Ovary (tissue), 9 donors: Measurements from ENCODE around the gene SORCS2. TPM values are rescaled to one million over a fixed set of nuclear protein-coding genes. Genes with fewer than 3 reads are reported as not detected.
A peak's percentile ranks its signal among the peaks of the same experiment; 100 is the strongest.

Experiments
- DNase-seq, 5 donors: peaks; one replicate each; pipeline ENCODE4 v3.0.0-alpha.2; 2019 to 2020
- H3K27ac ChIP-seq, 2 donors: fragments of 200-600 bp; one replicate each; pipeline versions ENCODE4 v1.5.1 to v1.8.0; 2019 to 2022
- H3K27me3 ChIP-seq: fragments of 200-600 bp; one replicate; pipeline ENCODE4 v1.8.0; 2022
- H3K36me3 ChIP-seq: fragments of 200-600 bp; sonication (generic); one replicate; pipeline ENCODE4 v1.5.1; 2019
- H3K4me1 ChIP-seq: one replicate; pipeline ENCODE4 v1.8.1; 2013; ENCODE audit warnings: mild to moderate bottlenecking, moderate library complexity; ENCODE audit not compliant: insufficient read depth
- H3K4me3 ChIP-seq: fragments of 200-600 bp; sonication (generic); one replicate; pipeline ENCODE4 v1.5.1; 2017
- H3K9me3 ChIP-seq, 2 donors: fragments of 200-600 bp in 1 of 2; sonication (generic) in 1 of 2; one replicate each; pipeline versions ENCODE4 v1.5.1 to v1.8.1; 2013 to 2019; ENCODE audit warnings: mild to moderate bottlenecking in 1 of 2, moderate library complexity in 1 of 2
- EP300 ChIP-seq: sonication (generic); formaldehyde crosslinking; IDR thresholded peaks from one replicate; pipeline ENCODE4 v1.6.1; 2017; ENCODE audit warnings: antibody characterized with exemption
- POLR2A ChIP-seq: fragments of 450-650 bp; IDR thresholded peaks from one replicate; pipeline ENCODE4 v1.6.1; 2017; ENCODE audit warnings: antibody characterized with exemption, mild to moderate bottlenecking, moderate library complexity
- WGBS, 3 donors: extraction: QIAGEN DNeasy Blood & Tissue Kit in 1 of 3; methylation state at CpG; one replicate each; pipeline versions ENCODE4 v1.1.5 to v1.1.7; 2013 to 2017; 5-methylcytosine and 5-hydroxymethylcytosine counted together
- intact Hi-C, 4 donors: fragments of 100-400 bp; cut with DNase I; formaldehyde crosslinking; loops; one replicate each; pipeline versions ENCODE4 v1.11.0 to v1.15.1; 2022 to 2023
- polyA plus RNA-seq, 2 donors: library from polyadenylated mRNA; stranded (reverse); fragments of 200-250 nt in 1 of 2; fragments of 350-450 nt in 1 of 2; fragmentation: Illumina TruSeq in 1 of 2; extraction: RNeasy Lipid Tissue Mini Kit (QIAGEN cat#74804) in 1 of 2; gene quantifications; one replicate each; pipeline ENCODE4 v1.2.3, GENCODE V29; 2013 to 2014
- total RNA-seq, 7 donors: library from RNA; depleted of rRNA in 2 of 7; stranded (reverse); fragments of >200 nt in 2 of 7; fragmentation: NEBNext Ultra II Directional in 3 of 7; extraction: Animal tissue kit (Norgen Biotek cat#: 25700) in 3 of 7; gene quantifications; one replicate each; pipeline versions ENCODE4 v1.1.0 to v1.2.4, GENCODE V29; 2016 to 2023
- TF ChIP-seq, protein P1 (sequence below), 3 donors: fragments of 450-650 bp in 2 of 3; fragments of 200-600 bp in 1 of 3; IDR thresholded peaks; one replicate each; pipeline versions ENCODE4 v1.5.1 to v1.8.0; 2016 to 2022; ENCODE audit warnings: antibody characterized with exemption in 3 of 3, mild to moderate bottlenecking in 1 of 3
- donor health status: DM: no; HTN: no; CAD: no; lungs with moderate emphysema.
- donor health status: DM: no; HTN: no; CAD: no.
- donor health status: Bipolar disorder and iron deficiency.
- donor health status: DM: yes; HTN: yes; CAD: no.
- donor health status: DM: no; HTN: no; CAD: no.
- donor health status: DM: yes; HTN: yes; CAD: no.

Gene SORCS2
- total and polyA plus RNA-seq, 9 donors: 0.60 to 23.9 (median 7.1) TPM

DNA sequence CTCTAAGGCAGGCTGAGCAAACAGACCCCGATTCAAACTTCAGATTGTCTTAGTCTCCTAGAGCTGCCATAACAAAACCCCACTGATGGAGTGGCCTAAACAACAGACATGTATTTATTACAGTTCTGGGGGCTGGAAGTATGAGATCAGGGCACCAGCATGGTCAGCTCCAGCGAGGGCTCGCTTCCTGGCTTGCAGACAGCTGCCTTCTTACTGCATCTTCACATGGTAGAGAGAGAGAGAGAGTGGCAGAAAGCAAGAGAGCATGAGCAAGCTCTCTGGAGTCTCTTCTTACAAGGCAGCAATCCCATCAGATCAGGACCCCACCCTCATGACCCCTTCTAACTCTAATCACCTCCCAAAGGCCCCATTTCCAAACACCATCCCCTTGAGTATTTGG, 22.3 kb upstream of the SORCS2 start:
- peak in 1 of 5 donors; percentile 1 for DNase-seq
- TF ChIP-seq, protein P1, sequence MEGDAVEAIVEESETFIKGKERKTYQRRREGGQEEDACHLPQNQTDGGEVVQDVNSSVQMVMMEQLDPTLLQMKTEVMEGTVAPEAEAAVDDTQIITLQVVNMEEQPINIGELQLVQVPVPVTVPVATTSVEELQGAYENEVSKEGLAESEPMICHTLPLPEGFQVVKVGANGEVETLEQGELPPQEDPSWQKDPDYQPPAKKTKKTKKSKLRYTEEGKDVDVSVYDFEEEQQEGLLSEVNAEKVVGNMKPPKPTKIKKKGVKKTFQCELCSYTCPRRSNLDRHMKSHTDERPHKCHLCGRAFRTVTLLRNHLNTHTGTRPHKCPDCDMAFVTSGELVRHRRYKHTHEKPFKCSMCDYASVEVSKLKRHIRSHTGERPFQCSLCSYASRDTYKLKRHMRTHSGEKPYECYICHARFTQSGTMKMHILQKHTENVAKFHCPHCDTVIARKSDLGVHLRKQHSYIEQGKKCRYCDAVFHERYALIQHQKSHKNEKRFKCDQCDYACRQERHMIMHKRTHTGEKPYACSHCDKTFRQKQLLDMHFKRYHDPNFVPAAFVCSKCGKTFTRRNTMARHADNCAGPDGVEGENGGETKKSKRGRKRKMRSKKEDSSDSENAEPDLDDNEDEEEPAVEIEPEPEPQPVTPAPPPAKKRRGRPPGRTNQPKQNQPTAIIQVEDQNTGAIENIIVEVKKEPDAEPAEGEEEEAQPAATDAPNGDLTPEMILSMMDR (IDR thresholded peaks at IDR 0.05): no peak

GRCh38 chr4:7171191-7171900, 21.0 kb upstream of the SORCS2 start:
- H3K27ac ChIP-seq: no peak overlapping the region
- WGBS, 3 donors: 82 to 85% (median 85%) methylated on average over 4 of the region's 4 CpGs
- no peaks in the 10 kb centered on the region for H3K27me3 ChIP-seq
- H3K4me1 ChIP-seq: no peaks in the 10 kb centered on the region
- intact Hi-C loops: no loop called here
- TF ChIP-seq, protein P1 (IDR thresholded peaks at IDR 0.05): no peak
- TF ChIP-seq POLR2A (no peak), EP300 (no peak)
- no peak overlapping the region for H3K4me3 ChIP-seq
- H3K36me3 ChIP-seq: no peaks in the 10 kb centered on the region
- DNase-seq: peak in 1 of 5 donors; percentile 1
- no peaks in the 10 kb centered on the region for H3K9me3 ChIP-seq

More for the DNA sequence above, 22.3 kb upstream of the SORCS2 start:
- H3K27me3 ChIP-seq: no peaks in the 10 kb centered on the region
- no peaks in the 10 kb centered on the region for H3K36me3 ChIP-seq
- no peaks in the 10 kb centered on the region for H3K4me1 ChIP-seq
- H3K4me3 ChIP-seq: no peak overlapping the region
- H3K9me3 ChIP-seq: no peaks in the 10 kb centered on the region
- intact Hi-C loops: no loop called here
- H3K27ac ChIP-seq: no peak overlapping the region
- 82 to 93% (median 92%) methylated on average over 3 of the region's 3 CpGs for WGBS, 3 donors

DNA sequence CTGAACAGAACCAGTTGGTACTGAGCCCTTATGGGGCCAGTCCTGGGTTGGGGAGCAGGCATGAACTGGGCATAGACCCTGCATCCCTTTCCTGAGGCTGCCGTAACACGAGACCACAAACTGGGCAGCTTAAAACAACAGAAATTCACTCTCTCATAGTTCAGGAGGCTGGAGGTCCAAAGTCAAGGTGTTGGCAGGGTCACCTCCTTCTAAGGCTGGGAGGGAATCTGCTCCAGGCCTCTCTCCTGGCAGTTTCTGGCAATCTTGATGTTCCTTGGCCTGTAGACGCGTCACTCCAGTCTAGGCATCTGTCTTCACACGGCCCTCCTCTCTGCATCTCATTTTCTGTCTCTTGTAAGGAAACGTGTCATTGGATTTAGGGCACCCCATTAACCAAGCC, 19.8 kb upstream of the SORCS2 start:
- Histone ChIP-seq H3K9me3 (no peaks in the 10 kb centered on the region), H3K36me3 (no peaks in the 10 kb centered on the region), H3K4me3 (no peak overlapping the region), H3K4me1 (no peaks in the 10 kb centered on the region), H3K27me3 (no peaks in the 10 kb centered on the region), H3K27ac (no peak overlapping the region)
- WGBS, 3 donors: 92 to 96% (median 92%) methylated on average over 6 of the region's 6 CpGs
- TF ChIP-seq EP300 (no peak), POLR2A (no peak)
- TF ChIP-seq, protein P1 (IDR thresholded peaks at IDR 0.05): no peak
- DNase-seq: peak in 1 of 5 donors; percentile 2
- intact Hi-C loops: no loop called here

DNA sequence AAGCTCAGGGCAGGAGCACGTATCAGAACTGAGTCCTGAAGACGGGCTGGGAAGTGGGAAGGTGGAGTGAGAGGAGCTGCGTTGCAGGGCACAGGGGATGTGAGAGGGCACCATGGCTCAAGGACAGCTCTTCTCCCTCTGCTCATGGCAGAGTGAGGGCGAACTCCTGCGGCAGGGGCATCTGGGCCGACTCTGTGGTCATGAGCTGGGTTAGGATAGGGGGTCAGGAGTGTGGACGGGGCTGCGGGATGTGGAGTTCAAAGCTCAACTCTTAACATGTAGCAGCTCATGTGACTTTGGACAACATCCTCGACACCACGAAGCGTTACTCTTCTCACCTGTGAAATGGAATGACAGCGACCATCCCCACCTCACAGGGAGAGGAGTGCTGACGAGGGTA, 19.4 kb upstream of the SORCS2 start:
- H3K4me1 ChIP-seq: no peaks in the 10 kb centered on the region
- intact Hi-C loops: no loop called here
- H3K9me3 ChIP-seq: no peaks in the 10 kb centered on the region
- DNase-seq: peak in 1 of 5 donors; percentile 3
- TF ChIP-seq, protein P1 (IDR thresholded peaks at IDR 0.05): no peak
- no peak for TF ChIP-seq POLR2A
- TF ChIP-seq EP300: no peak
- WGBS, 3 donors: 85 to 93% (median 91%) methylated on average over 13 of the region's 13 CpGs
- H3K36me3 ChIP-seq: no peaks in the 10 kb centered on the region
- H3K27ac ChIP-seq: no peak overlapping the region
- no peak overlapping the region for H3K4me3 ChIP-seq
- no peaks in the 10 kb centered on the region for H3K27me3 ChIP-seq
